Right lobe of liver (tissue), 4 donors: Measurements from ENCODE around the gene SPEM3.
"Not testable (repeated sequence)": the region's sequence is repeated elsewhere in the genome, so short reads cannot be mapped to it uniquely, and the experiment has no call there.

Experiments
- CTCF ChIP-seq, 4 donors: fragments of 200-600 bp in 3 of 4; fragments of 450-650 bp in 1 of 4; IDR thresholded peaks; one replicate each; pipeline versions ENCODE4 v1.5.1 to v1.8.0; 2016 to 2022; ENCODE audit warnings: antibody characterized with exemption in 4 of 4, mild to moderate bottlenecking in 2 of 4
- POLR2A ChIP-seq: fragments of 450-650 bp; IDR thresholded peaks from one replicate; pipeline ENCODE4 v1.6.1; 2017; ENCODE audit warnings: antibody characterized with exemption, mild to moderate bottlenecking
- donor health status: DM: no; HTN: no; CAD: no.
- donor health status: DM: no; HTN: no; CAD: no.
- donor health status: DM: no; HTN: yes; CAD: no.

- not testable (repeated sequence) for TF ChIP-seq POLR2A; CTCF (IDR thresholded peaks at IDR 0.05)
Measured at GRCh38 chr17:7469843-7470242, 41.2 kb downstream of the SPEM3 start.
